ENCODE data around the gene C3orf20.

Gene C3orf20

DNA sequence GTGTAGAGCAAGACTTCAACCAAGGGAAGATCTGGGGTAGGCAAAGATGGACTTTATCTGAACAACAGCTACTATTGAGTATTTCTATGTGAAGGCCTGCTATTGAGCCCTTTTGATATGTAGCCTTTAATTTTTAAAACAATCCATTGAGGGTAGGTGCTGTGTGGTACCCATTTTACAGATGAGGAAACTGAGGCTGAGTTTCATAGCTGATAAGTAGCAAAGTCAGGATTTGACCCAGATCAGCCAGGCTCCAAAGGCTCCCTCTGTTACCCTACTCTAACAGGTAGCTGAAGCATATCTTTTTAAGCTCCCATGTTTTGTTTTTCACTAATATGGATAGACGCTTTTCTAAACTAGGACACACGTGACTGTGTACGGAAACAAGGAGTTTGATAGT is 141.4 kb downstream of the C3orf20 start:
- no peak for DNase-seq (ENCODE audit: low read depth)

DNA sequence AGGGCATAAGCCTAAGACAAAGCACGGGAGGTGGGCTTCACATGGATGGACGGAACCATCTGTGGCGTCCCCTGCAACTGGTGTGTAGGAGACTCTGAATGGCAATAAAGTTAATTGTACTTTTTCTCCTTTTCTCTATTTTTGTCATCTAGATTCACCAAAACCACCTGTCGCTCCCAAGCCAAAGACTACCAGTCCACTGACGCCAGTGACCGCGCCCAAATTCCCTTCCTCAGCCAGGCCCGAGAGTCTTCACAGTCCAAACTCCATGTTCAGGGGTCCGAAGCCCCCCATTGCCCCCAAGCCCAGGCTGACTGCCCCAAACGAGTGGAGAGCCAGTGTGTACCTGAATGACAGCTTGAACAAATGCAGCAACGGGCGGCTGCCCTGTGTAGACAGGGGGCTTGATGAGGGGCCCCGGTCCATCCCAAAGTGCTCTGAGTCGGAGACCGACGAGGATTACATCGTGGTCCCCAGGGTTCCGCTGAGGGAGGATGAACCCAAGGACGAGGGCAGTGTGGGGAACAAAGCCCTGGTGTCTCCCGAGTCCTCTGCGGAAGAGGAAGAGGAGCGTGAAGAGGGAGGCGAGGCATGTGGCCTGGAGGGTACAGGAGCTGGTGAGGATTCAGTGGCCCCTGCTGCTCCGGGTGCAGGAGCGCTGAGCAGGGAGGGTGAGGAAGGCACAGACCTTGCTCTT is 144.0 kb downstream of the C3orf20 start, which contains the start of gene FGD5:
Gene FGD5, plus strand, starts transcription at position 159 of the 697 bp plus-strand sequence. Its CDS starts 110 bp downstream, at position 269.
- DNase-seq (ENCODE audit: low read depth): no peak

DNA sequence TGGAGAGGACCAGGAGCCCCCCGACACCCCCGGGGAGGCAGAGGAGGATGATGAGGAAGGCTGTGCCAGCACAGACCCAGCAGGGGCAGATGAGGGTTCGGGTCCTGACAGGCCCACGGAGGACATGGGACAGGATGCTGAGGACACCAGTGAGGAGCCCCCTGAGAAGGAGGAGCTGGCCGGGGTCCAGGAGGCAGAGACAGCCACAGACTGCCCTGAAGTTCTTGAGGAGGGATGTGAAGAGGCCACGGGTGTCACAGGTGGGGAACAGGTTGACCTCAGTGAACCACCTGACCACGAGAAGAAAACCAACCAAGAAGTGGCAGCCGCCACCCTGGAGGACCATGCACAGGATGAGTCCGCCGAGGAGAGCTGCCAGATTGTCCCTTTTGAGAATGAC is 144.7 kb downstream of the C3orf20 start:
- DNase-seq (ENCODE audit: low read depth): no peak

DNA sequence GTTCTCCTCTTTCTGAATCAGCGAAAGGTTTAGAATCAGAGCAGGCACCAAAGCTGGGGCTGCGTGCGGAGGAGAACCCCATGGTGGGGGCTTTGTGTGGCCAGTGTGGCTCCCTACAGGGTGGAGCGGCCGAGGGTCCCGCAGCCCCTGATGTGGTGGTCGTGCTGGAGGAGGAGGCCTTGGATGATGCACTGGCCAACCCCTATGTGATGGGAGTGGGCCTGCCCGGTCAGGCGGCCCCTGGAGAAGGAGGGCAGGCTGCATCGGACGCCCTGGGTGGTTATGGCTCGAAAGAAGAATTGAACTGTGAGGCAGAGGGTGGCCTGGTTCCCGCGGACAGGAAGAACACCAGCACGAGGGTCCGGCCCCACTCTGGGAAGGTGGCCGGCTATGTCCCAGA is 145.2 kb downstream of the C3orf20 start:
- DNase-seq (ENCODE audit: low read depth): no peak

DNA sequence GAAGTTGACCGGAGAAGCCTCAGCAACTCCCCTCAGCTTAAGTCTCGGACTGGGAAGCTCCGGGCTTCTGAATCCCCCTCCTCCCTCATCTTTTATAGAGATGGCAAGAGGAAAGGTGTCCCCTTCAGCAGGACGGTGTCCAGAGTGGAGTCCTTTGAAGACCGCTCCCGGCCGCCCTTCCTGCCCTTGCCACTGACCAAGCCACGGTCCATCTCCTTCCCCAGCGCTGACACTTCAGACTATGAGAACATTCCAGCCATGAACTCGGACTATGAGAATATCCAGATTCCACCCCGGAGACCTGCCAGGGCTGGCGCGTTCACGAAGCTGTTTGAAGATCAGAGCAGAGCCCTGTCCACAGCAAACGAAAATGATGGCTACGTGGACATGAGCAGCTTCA is 146.2 kb downstream of the C3orf20 start:
- no peak for DNase-seq (ENCODE audit: low read depth)

DNA sequence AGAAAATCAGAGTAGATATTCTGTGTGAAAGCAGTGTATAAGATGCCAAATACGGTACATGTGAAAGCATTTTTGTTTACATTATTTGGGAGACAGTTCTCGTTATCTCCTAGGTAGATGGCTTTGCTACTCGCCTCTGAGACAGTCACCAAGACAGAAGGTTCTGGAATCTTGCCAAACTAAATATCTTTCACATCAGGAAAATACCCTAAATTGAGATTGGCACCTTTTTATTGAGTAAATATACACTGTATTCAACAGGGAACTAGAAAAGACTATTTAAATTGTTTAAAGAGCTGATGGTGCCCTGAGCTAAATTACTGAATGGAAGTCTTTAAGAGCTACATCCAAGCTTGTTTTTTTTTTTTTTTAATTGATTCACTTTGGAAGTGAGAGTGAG is 147.2 kb downstream of the C3orf20 start:
- DNase-seq (ENCODE audit: low read depth): no peak
